Psoas muscle (tissue), 8 donors: ENCODE data around the gene CNNM3. TPM values are rescaled to one million over a fixed set of nuclear protein-coding genes. Genes with fewer than 3 reads are reported as not detected.
A peak's percentile ranks its signal among the peaks of the same experiment; 100 is the strongest.

Experiments
- ATAC-seq, 4 donors: fragments of 200-7000 bp; cut with Tn5 transposase; one replicate each; pipeline ENCODE4 v1.9.1; 2020; ENCODE audit warnings: moderate library complexity in 3 of 4, mild to moderate bottlenecking in 2 of 4
- DNase-seq, 2 donors: peaks; one replicate each; pipeline ENCODE4 v3.0.0-alpha.2; 2020
- H3K27ac ChIP-seq: fragments of 200-600 bp; one replicate; pipeline ENCODE4 v1.8.0; 2022
- H3K27me3 ChIP-seq, 3 donors: fragments of 200-600 bp in 1 of 3; one replicate each; pipeline versions ENCODE4 v1.6.1 to v1.8.0; 2013 to 2022; ENCODE audit warnings: low read length in 2 of 3, mild to moderate bottlenecking in 2 of 3, moderate library complexity in 1 of 3; ENCODE audit not compliant: insufficient read depth in 3 of 3
- H3K36me3 ChIP-seq, 2 donors: fragments of 200-600 bp in 1 of 2; one replicate each; pipeline versions ENCODE4 v1.6.1 to v1.8.0; 2013 to 2022; ENCODE audit warnings: low read depth in 1 of 2, mild to moderate bottlenecking in 1 of 2, moderate library complexity in 1 of 2; ENCODE audit not compliant: insufficient read depth in 1 of 2
- H3K4me1 ChIP-seq: fragments of 200-600 bp; one replicate; pipeline ENCODE4 v1.8.0; 2022
- H3K4me3 ChIP-seq: fragments of 200-600 bp; one replicate; pipeline ENCODE4 v1.8.0; 2022; ENCODE audit warnings: mild to moderate bottlenecking
- H3K9me3 ChIP-seq: fragments of 200-600 bp; one replicate; pipeline ENCODE4 v1.8.0; 2022
- WGBS, 3 donors: extraction: QIAGEN DNeasy Blood & Tissue Kit; methylation state at CpG; one replicate each; pipeline versions ENCODE4 v1.1.6 to v1.1.7; 2013; 5-methylcytosine and 5-hydroxymethylcytosine counted together
- intact Hi-C, 2 donors: fragments of 100-400 bp; cut with DNase I; formaldehyde crosslinking; loops; one replicate each; pipeline versions ENCODE4 v1.11.0 to v1.14.2; 2022
- polyA plus RNA-seq, 3 donors: library from polyadenylated mRNA; stranded (reverse); fragments of 200-250 nt; gene quantifications; one replicate each; pipeline ENCODE4 v1.2.3, GENCODE V29; 2013
- total RNA-seq, 4 donors: library from RNA; stranded (reverse); fragmentation: NEBNext Ultra II Directional in 2 of 4; extraction: Animal tissue kit (Norgen Biotek cat#: 25700) in 2 of 4; gene quantifications; one replicate each; pipeline versions ENCODE4 v1.2.1 to v1.2.4, GENCODE V29; 2021 to 2023
- TF ChIP-seq, protein P1 (sequence below): fragments of 200-600 bp; IDR thresholded peaks from one replicate; pipeline ENCODE4 v1.8.0; 2022; ENCODE audit warnings: antibody characterized with exemption
- donor health status: healthy with polysubstance abuse.
- donor health status: DM: no; HTN: no; CAD: no; lungs with moderate emphysema.
- donor health status: Bipolar disorder and iron deficiency.
- donor health status: healthy.
- donor health status: DM: yes; HTN: yes; CAD: no.
- donor health status: DM: no; HTN: no; CAD: no.
- donor health status: DM: no; HTN: no; CAD: no.
- donor health status: DM: yes; HTN: yes; CAD: no.

CNNM3 gene
- total and polyA plus RNA-seq, 7 donors, result 4.2 to 12.6 (median 7.7) TPM

DNA sequence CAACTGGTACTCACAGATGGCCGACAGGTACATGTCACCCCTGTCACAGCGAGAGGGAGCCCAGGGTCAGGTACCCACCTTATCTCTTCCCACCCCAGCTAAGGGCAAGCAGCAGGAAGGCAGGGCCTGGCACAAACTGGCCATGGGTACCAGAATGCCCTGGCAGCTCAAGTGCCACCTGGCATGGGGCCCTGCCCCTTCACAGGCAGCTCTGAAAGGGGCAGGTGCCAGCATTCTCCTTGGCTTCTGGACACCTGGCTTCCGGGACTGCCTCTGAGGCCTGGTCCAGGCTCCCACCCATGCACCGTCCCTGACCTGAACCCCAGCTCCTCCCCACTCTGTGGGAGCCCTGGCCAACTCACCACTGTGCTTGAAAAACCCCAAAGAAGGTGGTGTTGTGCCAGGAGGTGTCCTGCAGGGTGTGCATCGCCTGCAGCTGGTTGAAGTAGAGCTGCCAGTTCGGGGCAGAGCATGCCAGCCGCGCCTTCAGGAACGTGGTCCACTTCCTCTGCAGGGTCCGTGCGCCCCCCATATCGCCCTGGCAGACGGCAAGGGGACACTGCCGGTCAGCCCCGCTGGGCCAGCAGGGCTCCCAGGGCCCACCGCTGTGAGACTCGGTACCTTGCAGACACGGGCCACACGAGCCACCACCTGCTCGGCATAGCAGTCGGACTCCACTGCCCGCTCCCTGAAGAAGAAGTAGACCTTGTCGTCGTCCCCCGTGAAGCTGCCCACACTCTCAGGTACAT is 48.4 kb downstream of the CNNM3 start:
- Histone ChIP-seq H3K27me3 (no peaks in the 10 kb centered on the region), H3K9me3 (no peaks in the 10 kb centered on the region), H3K4me3 (no peak overlapping the region), H3K36me3 (peaks cover 0 to 73% of the 10 kb centered on the region in 2 donors), H3K4me1 (peaks cover 12% of the 10 kb centered on the region), H3K27ac (no peak overlapping the region)
- intact Hi-C loops, result no loop called here
- DNase-seq (peak in 1 of 2 donors; percentile 47), ATAC-seq (no peak)
- TF ChIP-seq, protein P1, sequence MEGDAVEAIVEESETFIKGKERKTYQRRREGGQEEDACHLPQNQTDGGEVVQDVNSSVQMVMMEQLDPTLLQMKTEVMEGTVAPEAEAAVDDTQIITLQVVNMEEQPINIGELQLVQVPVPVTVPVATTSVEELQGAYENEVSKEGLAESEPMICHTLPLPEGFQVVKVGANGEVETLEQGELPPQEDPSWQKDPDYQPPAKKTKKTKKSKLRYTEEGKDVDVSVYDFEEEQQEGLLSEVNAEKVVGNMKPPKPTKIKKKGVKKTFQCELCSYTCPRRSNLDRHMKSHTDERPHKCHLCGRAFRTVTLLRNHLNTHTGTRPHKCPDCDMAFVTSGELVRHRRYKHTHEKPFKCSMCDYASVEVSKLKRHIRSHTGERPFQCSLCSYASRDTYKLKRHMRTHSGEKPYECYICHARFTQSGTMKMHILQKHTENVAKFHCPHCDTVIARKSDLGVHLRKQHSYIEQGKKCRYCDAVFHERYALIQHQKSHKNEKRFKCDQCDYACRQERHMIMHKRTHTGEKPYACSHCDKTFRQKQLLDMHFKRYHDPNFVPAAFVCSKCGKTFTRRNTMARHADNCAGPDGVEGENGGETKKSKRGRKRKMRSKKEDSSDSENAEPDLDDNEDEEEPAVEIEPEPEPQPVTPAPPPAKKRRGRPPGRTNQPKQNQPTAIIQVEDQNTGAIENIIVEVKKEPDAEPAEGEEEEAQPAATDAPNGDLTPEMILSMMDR, result no peak
- 70 to 79% (median 71%) methylated on average over 25 of the region's 25 CpGs for WGBS, 3 donors

DNA sequence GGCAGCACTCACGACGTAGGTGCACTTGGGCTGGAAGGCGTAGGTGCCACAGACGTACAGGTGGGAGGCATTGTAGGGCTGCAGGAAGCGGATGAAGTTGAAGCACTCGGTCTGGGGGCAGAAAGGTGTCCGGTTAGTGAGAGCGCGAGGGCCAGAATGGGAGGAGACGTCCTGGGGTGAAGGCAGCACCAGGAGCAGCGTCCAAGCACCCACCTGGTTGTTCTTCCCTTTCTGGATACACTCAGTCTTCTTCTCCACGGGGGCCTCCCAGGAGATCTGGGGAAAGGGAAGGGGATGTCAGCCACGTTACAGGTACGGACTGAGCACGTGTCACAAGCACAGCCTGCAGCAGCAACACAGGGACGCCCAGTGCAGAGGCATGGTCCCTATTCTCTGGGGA is 49.6 kb downstream of the CNNM3 start:
- DNase-seq (no peak), ATAC-seq (no peak)
- Histone ChIP-seq H3K9me3 (no peaks in the 10 kb centered on the region), H3K36me3 (peaks cover 0 to 66% of the 10 kb centered on the region in 2 donors), H3K4me1 (peaks cover 11% of the 10 kb centered on the region), H3K27me3 (no peaks in the 10 kb centered on the region), H3K27ac (no peak overlapping the region), H3K4me3 (no peak overlapping the region)
- TF ChIP-seq, protein P1, result no peak
- 83 to 86% (median 85%) methylated on average over 14 to 16 of the region's 16 CpGs for WGBS, 3 donors
- intact Hi-C loops, result no loop called here

GRCh38 chr2:96866149-96866548 is 50.1 kb downstream of the CNNM3 start:
- WGBS, 3 donors, result 79 to 82% (median 82%) methylated on average over 14 of the region's 14 CpGs
- Histone ChIP-seq H3K36me3 (peaks cover 0 to 61% of the 10 kb centered on the region in 2 donors), H3K9me3 (no peaks in the 10 kb centered on the region), H3K4me1 (peaks cover 11% of the 10 kb centered on the region), H3K27ac (no peak overlapping the region), H3K27me3 (no peaks in the 10 kb centered on the region), H3K4me3 (peak overlapping the region; percentile 92)
- no peak for DNase-seq
- intact Hi-C loops, result no loop called here
- TF ChIP-seq, protein P1, result no peak
- no peak for ATAC-seq

DNA sequence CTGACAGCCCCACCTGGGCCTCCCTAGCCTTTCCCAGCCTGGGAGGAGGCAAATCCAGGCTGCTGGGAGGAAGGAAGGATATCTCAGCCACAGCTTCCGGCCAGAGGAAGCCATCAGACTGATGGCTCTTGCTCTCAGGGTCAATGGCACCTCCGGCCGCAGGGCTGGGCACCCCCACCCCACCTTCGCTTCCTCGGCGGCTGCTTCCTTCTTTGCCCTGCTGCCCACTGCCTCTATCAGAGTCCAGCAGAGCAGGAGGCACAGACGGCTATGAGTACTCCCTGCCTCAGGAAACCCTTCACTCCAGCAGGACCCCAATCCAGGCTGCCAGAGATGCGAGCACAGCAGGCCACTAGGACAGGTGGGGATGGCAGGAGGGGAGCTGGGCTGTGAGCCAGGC is 50.5 kb downstream of the CNNM3 start:
- intact Hi-C loops, result no loop called here
- TF ChIP-seq, protein P1, result no peak
- H3K36me3 ChIP-seq, result peaks cover 0 to 57% of the 10 kb centered on the region in 2 donors
- peak overlapping the region; percentile 92 for H3K4me3 ChIP-seq
- H3K27me3 ChIP-seq, result no peaks in the 10 kb centered on the region
- DNase-seq, result no peak
- peak overlapping the region; percentile 30 for H3K27ac ChIP-seq
- no peak for ATAC-seq
- H3K4me1 ChIP-seq, result peaks cover 11% of the 10 kb centered on the region
- WGBS, 3 donors, result 68 to 76% (median 70%) methylated on average over 8 of the region's 8 CpGs
- H3K9me3 ChIP-seq, result no peaks in the 10 kb centered on the region
